Right lung (tissue), 5 donors: Measurements from ENCODE around the gene TMEM54. TPM values are rescaled to one million over a fixed set of nuclear protein-coding genes. Genes with fewer than 3 reads are reported as not detected.

Experiments used
- DNase-seq, 2 donors: peaks; one replicate each; pipeline ENCODE4 v3.0.0-alpha.2; 2013
- polyA plus RNA-seq, 5 donors: library from polyadenylated mRNA; unstranded; fragments of 120-200 nt; gene quantifications; one replicate each; pipeline versions ENCODE4 v1.2.1 to v1.2.3, GENCODE V29; 2013; ENCODE audit warnings: inconsistent platforms in 1 of 5, low replicate concordance in 1 of 5; ENCODE audit not compliant: insufficient read length in 5 of 5, insufficient read depth in 1 of 5

Gene TMEM54
- polyA plus RNA-seq, 5 donors, result 18.7 to 27.1 (median 22.8) TPM

DNA sequence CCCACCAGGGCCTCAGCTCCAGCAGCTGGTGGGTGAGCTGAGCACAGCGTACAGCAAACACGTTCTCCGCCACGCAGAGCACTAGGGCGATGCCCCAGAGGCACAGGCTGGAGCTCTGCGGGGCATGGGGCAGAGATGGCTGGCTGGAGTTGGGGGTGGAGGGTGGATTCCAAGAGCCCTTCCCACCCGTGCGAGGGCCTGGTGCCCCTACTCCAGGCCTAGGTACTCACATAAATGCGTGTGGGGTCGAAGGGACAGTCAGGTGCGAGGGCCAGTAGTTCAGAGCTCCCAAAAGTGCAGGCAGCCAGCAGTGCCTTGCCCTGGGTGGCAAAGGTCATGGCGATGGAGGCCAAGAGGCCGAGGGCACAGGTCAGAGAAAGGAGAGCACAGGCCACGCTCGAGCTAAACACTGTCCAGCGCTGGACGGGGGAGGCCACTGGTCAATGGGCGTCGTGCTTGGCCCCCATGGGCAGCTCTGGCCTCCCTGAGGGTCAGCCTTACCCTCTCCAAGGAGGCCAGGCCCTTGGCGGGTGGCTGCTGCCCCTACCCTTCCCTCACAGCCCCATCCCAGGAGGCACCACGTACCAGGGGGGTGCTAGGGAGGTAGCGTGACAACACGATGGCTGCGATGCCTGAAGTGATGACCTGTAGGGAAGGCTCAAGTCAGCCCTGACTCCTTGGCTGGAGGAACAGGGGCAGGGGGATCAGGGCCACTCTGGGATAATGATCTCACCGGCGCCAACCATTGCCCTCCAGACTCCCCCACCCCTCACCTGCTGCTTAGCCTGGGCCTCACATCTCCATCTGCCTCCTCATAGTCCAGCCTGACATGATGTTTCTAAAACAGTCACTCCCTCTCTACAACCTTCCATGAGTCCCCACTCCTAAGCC, 5.6 kb downstream of the TMEM54 start:
- DNase-seq, result no peak

DNA sequence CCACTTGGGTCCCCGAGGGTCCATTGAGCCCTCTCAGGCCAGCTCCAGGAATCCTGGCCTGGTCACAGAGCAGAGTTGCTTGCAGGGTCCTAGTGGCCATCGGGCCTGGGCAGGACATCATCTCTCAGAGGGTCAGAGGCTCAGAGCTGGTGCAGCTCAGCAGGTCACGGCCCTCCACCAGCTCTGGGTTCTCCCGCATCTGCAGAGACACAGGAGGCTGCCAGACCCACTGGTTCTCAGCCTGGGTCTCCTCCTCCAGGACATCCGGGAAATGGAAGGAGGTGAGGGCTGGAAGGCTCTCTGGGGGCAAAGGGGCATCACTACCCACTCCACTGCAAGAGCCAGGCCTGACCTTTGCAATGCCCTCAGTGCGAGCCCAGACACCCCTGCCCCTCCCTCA, 6.5 kb downstream of the TMEM54 start:
- DNase-seq, result no peak

DNA sequence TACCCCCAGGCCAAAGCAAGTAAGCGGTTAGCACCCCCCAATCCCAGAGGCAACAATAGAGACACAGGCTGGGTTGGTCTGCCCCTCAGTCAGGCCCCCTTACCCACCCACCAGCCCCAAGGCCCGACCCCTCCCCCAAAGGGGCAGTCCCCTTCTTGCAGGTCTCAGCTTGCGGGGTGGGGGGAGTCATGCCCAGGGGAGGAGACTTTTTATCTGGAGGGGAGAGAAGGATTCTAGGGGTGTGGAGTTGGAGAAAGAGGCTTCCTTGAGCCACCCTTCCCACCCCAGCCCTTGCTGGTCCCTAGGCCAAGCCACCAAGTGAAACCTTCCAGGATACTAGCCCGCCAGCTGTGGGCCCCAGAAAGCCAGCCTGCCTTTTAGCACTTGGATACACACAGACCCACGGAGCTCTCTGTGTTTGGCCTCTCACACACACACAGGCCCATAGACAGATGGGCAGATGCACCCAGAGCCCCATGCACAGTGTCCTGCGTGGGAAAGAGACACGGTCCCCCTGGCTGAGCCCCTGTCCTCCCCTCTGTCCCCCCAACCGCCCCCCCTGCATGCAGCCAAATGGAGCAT, 7.1 kb downstream of the TMEM54 start:
- no peak for DNase-seq

- no peak for DNase-seq
These were observed 7.8 kb downstream of the TMEM54 start for GRCh38 chr1:32893198-32894018.

DNA sequence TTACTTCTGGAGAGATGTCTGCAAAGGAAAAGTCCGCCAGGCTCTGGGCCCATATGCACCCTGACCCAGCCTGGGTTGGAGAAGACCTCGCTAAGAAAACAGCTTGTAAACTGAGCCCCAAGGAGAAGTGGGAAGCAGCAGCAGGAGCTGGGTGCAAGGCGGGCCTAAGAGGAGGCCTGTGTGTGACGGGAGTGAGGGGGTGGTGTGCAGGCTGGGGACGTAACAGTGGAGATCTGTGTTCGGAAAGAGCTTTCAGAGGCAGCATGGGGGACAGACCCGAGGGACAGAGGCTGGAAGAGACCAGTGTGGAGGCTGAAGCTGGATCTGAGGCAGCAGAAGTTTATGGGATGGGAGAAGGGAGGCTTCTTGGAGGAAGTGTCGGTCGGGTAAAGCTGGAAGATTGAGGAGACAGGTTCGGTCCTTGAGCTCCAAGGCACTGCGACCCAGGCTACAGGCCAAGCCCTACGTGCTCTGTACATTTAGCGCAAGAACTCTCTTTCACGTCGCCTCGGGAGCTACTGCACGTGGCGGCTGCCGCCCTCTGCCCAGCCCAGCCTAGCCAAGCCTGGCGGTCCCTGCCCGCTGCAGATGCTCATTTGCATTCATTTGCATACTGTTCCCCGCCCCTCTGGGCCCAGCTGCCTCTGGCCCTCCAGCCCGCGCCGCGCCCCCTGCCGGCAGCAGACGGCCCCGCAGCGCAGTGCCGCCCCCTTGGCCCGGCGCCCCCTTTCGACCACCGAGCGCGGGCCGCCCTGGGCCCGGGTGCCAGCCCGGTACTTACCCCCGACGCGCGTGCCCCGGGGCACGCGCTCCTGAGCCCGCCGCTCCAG, 8.6 kb downstream of the TMEM54 start:
- no peak for DNase-seq

DNA sequence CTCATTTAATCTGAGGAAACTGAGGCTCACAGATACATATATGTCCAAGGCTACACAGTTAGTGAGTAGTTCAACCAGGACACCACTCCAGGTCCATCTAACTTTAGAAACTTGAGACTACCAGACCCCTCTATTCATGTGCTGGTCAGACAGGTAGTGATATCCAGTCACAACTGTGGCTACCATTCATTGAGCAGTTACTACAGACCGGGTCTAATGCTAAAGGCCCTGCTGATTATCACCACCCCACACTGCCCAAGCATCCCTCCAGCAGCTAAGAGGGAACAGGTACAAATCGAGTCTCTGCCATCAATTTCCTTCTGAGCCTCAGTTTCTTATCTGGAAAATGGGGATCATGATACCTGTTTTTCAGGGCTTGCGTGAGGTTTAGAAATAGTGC, 9.6 kb downstream of the TMEM54 start:
- no peak for DNase-seq

- no peak for DNase-seq
These were observed 10.0 kb downstream of the TMEM54 start for GRCh38 chr1:32891241-32891570.

- no peak for DNase-seq
These were observed 10.5 kb downstream of the TMEM54 start for GRCh38 chr1:32890516-32891240.

DNA sequence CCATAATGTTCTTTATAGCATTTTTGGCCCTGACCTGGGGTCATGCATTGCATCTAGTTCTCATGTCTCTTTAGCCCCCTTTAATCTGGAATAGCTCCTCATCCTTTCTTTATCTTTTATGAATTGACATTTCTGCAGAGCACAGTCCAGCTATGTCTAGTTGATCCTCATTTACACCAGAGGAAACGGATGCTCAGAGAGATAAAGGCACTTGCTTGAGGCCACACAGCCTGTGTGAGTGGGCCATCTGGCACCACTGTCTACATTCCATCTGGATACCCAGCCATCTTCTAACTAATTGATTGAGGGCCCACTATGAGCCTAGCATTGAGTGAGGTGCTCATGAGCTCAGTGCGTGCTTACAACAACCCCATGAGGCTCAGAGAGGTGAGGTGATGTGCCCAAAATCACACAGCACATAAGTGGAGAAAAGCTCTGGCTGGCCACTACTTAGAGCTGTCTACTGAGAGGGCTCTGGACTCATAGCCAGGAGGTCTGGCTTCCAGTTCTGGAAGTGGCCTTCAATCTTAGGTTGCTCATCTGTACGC, 11.4 kb downstream of the TMEM54 start:
- DNase-seq, result no peak

GRCh38 chr1:32888677-32889420, 12.3 kb downstream of the TMEM54 start:
- no peak for DNase-seq

- DNase-seq, result no peak
These were observed 13.1 kb downstream of the TMEM54 start for GRCh38 chr1:32888134-32888533.

DNA sequence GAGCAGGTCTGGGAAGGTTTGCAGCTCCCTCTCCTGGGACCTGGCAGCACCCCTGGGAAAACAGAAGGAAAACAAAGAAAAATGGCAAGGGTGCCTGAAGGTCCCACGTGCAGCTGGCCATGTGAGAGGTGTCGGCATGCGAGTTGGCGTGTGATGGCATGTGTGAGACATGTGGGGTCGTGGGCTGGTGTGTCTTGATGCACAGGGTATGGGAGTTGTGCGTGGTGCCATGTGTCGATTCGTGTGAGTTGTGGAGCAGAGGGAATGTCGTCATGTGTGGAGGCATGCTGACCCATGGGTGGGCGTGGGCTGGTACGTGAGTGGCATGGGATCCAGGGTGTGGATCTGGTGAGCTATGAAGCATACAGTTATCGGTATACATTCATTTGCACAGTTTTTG, 13.6 kb downstream of the TMEM54 start:
- no peak for DNase-seq

GRCh38 chr1:32886828-32887414, 14.3 kb downstream of the TMEM54 start:
- DNase-seq, result no peak

- DNase-seq, result peak in 1 of 2 donors; percentile 51
These were observed 15.0 kb downstream of the TMEM54 start, which contains the start of gene HPCA for GRCh38 chr1:32886004-32886827. TSS of gene HPCA (plus strand) at chr1:32886491. CDS start at chr1:32888899, 2,408 bp downstream.

DNA sequence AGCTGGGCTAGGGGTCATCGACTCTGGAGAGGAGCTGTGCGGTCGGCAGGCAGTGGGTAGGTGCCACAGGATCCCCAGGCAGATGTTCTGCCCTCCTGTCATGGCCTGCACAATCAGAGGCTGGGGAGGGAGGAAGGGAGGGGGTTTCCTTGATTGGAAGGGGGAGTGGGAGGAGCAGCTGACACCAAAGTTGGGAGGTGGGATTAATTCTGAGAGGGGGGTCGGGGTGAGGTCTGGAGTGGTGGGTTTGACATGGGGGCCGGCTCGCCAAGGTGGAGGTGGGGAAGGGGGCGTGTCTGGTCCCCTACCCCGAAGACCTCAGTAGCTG, 15.5 kb downstream of the TMEM54 start:
- no peak for DNase-seq

GRCh38 chr1:32884726-32885125, 16.5 kb downstream of the TMEM54 start:
- no peak for DNase-seq

GRCh38 chr1:32884032-32884372, 17.2 kb downstream of the TMEM54 start:
- no peak for DNase-seq

GRCh38 chr1:32883338-32884031, 17.7 kb downstream of the TMEM54 start:
- no peak for DNase-seq
